Urothelium cell line (cell line): ENCODE results near the gene NPPA.
A peak's percentile ranks its signal among the peaks of the same experiment; 100 is the strongest.
"Not testable (repeated sequence)": the region's sequence is repeated elsewhere in the genome, so short reads cannot be mapped to it uniquely, and the experiment has no call there.

Experiments used
- DNase-seq: peaks from one replicate; pipeline ENCODE4 v3.0.0; 2011; ENCODE audit warnings: low spot score, mixed read lengths
- FAIRE-seq: peaks from 2 replicates; lab custom pipeline; 2011; peaks lifted over from hg19 to GRCh38; lab: Jason Lieb, UNC

The NPPA gene

DNA sequence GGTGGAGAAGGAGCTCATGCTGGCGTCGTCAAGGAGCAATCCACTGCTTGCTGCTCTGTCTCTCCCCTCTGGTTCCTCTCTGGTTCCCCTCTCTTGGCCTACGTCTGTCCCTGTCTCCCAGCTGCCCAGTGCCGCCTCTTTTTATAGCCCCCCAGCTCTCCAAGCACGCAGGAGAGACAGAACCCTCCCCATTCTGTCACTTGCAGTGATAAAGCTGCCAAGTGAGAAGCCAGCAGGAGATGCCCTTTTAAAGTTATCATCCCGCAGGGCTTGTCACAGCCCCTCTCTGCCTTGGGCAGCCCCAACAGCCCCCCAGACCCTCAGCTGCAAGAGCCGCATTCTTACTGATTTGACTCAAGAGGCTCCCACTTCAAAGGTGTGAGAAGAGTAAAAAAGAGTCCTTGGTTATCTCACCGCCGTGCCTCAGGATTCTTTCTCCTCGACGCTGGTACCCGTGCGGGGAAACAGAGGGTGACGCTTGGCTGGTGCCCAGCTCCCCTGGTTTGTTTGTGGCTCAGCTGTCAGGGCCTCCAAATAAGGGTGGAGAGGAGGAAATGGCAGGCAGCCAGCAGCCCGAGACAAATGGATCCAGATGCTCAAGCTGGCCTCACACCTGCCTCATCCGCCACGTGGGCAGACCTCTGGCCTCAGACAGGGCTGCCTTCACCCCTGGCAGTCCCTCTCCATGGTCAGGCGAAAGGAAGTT lies at the start of gene NPPA:
NPPA (minus strand) TSS at position 117 of the 706 bp plus-strand sequence; CDS start at position 18, 99 bp downstream.
- no peak for FAIRE-seq
- DNase-seq = no peak

DNA sequence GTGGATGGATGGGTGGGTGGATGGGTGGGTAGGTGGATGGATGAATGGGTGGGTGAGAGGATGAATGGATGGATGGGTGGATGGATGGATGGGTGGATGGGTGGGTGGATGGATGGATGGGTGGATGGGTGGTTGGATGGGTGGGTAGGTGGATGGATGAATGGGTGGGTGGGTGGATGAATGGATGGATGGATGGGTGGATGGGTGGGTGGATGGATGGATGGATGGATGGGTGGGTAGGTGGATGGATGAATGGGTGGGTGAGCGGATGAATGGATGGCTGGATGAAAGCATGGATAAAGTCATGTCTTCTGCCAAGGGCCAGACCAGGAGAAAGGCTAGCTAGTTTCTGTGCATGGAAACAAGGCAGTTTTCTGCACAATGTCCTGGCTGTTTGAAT lies 46.9 kb upstream of the NPPA start:
- not testable (repeated sequence) for DNase-seq
- FAIRE-seq = peak; percentile 53

DNA sequence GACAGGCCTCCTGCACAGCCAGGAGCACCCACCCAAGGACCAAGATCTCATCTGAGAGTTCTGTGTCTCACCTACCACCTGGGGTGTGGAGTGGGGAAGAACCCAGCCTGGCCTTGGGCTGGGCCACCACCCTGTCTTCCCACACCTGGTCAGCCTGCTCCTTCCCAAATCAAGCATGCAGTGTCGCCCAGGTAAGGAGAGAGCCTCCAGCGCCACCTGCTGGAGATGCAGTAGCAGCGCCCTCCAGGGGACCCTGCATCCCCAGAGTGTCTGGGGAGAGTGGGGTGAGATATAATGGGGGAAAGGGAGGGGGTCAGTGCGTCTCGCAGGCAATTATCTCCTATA lies 46.3 kb upstream of the NPPA start:
- peak; percentile 70 for FAIRE-seq
- peak; percentile 79 for DNase-seq

DNA sequence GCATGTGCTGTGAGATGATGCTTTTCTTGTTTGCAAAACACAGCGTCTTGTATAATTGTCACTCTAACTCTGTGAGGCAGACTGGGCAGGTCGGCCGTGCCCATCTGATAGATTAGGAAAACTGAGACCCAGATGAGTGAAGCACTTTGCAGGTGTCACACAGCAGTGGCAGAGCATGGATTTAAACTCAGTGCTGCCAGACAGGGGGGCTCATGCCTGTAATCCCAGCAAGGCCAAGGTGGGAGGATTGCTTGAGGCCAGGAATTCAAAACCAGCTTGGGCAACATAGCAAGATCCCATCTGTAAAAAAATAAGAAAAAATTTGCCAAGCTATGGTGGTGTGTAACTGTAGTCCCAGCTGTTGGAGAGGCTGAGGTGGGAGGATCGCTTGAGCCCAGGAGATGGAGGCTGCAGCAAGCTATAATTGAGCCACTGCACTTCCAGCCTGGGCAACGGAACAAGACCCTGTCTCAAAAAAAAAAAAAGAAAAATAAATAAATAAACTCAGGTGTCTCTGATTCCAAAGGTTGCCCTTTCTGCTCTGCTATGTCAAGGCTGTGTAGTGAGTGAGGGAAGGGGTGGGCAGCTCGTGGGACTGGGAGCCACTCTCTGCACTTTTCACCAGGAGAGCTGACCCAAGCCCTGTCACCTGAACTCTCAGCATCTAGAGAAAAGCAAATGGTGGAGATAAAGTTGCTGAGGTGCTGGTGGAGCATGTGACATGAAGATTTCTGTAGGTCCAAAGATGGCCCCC lies 44.0 kb upstream of the NPPA start:
- FAIRE-seq = no peak

DNA sequence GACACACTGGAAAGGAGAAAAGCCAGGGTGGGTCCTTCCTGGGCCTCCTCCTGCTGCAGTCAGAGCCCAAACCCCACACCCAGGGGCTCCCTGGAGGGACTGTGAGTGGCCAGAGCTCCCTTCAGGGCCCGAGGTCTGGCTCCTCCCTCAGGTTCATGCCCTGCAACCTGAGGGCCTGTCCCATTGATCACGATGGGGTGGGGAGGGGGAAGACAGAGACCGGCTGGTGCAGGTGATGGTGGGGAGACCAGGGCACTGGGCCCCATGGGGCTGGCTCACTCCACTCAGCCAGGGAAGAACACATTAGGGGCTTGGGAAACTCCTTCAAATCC lies 41.3 kb upstream of the NPPA start:
- FAIRE-seq (no peak), DNase-seq (no peak)

More for the DNA sequence above, 44.0 kb upstream of the NPPA start:
- DNase-seq = no peak

DNA sequence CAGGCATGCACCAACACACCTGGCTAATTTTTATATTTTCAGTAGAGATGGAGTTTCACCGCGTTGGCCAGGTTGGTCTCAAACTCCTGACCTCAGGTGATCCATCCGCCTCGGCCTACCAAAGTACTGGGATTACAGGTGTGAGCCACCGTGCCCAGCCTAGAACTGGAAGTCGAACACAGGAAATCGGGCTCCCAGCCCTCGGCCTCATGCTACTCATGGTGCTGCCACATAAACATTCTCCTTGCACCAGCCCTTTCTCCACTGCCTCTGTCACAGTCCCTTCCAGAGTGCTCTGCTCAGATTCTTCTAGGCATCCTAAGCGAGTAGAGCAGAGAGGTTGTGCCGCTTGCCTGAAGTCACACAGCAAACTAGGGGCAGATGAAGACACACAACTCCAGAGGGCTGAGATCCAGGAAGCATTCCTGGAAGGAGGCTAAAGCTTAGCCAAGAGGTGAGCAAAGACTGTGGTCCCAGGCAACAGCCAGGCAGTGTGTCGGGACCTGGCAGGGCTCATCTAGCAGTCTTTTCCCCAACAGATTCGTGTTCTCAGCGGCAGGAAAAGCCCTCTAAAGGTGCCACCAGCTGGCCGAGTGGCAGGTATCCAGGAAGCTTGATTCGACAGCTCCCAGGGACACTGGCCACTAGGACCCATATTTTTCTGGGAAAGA lies 40.8 kb upstream of the NPPA start:
- FAIRE-seq (no peak), DNase-seq (no peak)

DNA sequence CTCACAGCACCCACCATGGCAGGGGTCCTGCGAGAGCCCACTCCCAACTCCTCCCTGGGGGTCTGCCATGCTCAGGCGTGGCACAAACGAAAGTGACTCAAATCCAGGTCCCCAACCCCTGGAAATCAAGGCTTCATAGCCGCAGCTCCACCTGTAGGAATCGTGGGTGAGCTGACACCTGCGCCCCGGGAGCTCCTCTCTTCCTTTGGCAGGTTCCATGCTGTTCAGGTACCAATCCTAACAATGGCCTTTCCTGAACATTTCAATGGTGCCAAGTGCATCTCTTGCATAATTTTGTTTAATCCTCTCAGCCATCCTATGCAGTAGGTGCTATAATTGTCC lies 40.1 kb upstream of the NPPA start:
- no peak for FAIRE-seq
- no peak for DNase-seq

DNA sequence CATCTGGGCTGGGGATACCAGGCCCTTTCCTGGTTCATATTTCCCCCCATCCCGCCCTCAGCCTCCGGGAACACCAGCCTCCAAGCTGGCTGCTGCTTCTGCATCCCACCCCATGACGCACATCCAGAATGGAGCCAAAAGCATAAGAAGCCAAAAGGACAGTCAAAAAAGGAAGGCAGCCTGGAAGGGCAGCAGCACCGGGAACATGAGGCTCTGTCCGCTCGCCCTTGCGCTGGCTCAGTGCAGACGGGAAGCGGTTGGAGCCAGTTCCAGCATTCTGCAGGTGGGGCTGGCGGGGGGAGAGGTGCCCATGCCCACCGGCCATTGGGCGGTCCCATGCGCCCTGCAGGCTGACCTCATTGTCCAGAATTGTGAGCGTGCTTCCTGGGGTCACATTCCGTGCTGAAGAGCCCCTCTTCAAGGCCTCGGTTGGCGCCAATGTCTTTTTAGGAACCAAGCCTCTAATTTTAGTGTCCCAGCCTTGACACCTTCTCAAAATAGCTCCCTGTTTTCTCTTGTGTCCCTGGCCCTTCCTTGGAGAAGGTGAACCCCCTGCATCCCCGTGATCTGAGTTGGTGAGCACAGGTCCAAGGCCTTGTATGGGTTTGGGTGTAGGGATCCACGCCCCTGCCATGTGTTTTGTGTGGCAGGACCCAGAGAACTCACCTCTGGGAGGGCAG lies 39.5 kb upstream of the NPPA start:
- DNase-seq = no peak
- no peak for FAIRE-seq

DNA sequence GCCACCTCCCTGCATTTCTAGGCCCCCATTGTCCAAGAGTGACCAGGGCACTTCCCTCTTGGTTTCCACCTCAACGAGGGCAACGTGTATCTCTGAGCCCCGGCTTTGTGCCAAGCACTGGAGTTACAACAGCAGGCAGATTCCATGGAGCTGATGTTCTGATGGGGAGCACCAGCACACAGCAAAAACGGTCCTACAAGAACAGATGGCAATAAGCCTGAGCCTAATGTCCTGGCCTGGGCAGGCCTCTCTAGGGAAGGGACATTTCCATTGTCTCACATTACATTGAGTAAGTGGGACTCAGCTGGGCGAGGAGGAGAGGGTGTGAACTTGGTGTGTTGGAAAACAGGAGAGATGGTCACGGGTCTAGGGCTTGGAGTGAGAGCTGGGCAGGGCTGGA lies 38.3 kb upstream of the NPPA start:
- no peak for DNase-seq
- no peak for FAIRE-seq

DNA sequence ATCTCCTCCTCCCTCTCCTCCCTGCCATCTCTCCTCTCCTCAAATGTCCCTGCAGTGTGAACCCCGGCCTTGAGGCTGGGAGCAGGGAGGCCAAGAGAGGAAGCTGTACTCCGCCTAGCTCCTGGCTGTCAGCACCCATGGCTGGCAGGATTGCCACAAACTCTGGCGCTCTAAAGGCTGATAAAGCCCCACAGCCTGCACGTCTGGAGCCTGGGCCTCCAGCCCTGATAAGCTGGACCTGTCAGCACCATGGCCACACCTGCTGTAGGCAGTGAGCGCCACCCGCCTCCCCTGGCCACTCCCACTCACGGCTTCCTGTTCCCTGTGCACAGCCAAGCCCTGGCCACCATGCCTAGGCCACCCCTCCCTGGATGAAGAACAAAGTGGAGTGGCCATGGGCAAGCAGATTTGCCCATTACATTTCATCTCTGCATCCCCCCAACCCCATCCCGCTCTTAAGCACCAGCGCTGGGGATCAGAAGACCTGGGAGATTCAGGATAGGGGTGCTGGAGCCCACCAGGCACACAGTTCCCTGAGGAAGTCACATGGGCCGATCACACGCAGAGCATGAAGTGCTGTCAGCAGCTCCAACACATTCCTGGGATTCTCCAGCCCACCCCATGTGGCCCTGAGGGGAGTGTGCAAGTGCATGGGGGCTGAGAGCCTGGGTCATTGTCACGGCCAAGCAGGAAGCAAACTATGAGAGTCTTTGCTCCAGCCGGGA lies 35.4 kb upstream of the NPPA start:
- DNase-seq = no peak
- no peak for FAIRE-seq

DNA sequence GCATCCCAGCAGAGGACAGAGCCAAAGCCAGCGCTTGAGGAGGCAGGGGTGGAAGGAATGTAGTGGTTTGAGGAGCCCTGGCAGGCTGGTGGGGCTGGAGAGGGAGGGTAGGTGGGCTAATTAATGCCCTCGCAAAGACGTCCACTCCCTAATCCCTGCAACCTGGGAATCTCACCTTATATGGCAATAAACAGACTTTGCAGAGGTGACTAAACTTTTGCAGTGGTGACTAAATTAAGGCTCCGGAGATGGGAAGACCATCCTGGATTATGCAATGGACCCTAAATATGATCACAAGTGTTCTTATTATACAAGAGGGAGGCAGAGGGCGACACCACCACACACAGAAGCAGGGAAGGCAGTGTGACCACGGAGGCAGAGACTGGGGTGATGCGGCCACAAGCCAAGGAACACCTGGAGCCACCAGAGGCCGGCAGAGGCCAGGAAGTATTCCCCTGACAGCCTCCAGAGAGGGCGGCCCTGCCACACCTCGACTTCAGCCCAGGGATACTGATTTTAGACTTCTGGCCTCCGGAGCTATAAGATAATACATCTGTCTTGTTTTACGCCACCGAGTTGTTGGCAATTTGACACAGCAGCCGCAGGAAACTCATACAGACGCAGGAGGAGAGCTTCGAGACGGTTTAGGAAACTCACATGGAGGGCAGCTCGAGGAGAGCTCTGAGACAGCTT lies 34.3 kb upstream of the NPPA start:
- FAIRE-seq (no peak), DNase-seq (no peak)

DNA sequence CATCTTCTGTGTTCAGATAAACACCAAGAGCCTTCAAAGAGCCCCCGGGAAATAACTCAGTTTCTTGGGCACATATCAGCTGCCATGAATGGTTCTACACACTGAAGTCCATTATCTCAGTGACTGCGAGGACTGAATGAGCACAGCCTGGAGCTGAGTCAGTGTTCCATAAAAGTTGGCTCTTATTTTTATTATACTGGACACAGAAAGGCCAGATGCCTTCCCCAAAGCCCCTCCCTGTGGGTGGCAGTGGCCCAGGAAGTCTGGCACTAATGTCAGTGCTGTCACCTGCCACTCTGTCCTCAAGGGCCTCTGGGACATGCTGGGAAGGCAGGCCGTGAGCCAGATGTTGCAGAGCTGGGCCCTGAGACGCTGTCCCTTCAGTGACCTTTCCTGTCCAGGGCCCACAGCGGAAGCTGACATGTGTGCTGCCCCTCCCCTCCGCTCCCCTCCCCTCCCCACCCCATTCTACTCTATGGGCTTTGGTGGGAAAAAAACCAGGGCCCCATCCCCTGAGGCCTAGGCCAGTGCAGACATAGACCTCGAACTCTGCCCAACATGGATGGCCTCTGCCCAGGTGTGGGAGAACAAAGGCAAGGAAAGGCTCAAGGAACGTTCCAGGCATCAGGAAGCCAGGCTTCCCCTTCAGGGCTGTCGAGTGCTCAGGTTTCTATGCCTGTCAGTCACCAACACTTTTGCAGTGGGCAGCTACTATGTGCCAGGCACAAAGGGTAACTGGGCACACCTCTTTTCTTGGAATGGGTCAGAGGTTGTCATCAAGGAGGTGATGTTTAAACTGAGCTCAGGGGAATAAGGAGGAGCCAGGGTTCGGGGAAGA lies 33.5 kb upstream of the NPPA start:
- DNase-seq (no peak), FAIRE-seq (no peak)

DNA sequence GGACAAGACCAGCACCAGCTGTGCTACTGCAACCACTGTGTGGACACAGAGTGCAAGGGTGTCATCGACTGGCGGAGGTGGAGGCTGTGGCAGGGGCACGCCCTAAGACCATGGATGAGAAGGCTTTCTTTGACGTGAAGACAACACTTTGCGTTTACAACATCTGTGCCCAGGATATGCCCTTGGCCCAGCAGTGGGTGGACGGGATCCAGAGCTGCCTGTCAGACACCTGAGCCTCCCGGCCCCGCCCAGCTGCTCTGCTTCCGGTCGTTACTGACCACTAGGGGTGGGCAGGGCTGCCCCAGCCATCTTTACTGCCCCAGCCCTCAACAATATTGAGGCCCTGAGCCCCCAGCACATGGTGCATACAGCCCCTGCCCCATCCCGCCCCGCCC lies 32.6 kb upstream of the NPPA start:
- DNase-seq (no peak), FAIRE-seq (peak; percentile 63)

DNA sequence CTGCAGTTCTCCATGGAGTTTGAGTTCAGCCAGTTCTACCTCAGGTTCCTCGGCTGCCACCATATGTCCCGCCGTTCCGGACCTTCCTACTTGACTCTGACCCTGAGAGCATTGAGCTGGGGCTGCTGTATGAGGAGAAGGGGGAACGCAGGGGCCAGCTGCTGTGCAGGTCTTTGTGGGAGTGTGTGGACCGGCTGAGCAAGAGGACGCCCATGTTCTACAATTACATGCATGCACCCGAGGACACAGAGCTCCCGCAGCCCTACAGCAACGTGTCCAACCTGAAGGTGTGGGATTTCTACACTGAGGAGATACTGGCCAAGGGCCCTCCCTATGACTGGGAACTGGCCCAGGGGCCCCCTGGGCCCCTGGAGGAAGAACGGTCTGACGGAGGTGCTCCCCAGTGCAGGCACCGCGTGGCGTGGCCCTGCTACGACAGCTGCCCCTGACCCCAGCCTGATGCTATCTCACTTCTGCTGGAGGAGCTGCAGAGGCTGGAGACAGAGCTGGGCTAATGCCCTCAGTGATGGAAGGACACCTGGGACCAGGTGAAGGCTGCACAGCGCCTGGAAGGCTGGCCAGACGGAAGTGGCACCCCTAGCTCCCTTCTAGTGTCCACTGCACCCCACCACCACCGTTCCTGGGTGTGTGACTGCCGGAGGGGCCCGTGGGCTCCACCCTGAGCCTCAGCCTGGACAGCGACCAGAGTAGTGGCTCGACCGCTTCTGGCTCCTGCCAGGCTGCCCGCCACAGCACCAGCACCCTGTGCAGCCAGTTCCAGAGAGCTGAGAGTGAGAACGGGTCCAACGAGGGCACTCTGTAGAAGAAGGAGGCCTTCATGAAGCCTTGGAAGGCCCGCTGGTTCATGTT lies 32.0 kb upstream of the NPPA start:
- FAIRE-seq = no peak
- no peak for DNase-seq

DNA sequence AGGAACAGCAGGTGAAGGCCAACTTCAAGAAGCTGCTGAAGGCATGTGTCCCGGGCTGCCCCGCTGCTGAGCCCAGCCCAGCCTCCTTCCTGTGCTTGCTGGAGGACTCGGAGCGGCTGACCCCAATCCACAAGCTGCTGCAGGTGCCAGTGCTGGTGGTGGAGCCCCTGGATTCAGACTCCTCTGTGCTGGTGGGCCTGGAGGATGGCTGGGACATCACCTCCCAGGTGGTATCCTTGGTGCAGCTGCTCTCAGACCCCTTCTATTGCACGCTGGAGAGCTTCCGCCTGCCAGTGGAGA lies 31.3 kb upstream of the NPPA start:
- DNase-seq = no peak
- FAIRE-seq = no peak

DNA sequence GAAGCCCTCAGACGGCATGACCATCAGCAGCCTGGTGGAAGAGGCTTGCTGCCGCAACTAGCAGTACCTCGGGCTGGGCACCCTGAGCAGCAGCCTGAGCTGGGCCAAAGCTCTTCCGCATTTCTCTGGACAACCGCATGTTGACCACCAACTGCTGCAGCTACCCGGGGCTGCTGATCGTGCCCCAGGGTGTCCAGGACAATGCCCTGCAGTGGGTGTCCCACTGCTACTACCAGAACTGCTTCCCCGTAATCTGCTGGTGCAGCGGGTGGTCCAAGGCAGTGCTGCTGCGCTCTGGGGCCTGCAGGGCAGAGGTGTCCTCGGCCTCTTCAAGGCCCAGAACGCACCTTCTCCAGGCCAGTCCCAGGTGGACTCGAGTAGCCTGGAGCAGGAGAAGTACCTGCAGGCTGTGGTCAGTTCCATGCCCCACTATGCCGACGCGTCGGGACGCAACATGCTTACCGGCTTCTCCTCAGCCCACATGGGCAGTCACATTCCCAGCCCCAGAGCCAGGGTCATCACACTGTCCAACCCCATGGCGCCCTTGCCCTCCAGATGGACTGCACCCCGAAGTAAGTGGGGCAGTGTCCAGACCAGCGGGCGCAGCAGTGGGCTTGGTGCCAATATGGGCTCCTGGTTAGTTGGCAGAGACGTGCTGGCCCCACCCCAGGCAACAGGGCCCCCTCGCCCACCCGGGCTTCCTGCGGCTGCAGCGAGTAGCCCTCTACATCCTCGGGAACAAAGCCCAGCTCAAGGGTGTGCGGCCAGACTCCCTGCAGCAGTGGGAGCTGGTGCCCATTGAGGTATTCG lies 30.7 kb upstream of the NPPA start:
- FAIRE-seq = no peak

DNA sequence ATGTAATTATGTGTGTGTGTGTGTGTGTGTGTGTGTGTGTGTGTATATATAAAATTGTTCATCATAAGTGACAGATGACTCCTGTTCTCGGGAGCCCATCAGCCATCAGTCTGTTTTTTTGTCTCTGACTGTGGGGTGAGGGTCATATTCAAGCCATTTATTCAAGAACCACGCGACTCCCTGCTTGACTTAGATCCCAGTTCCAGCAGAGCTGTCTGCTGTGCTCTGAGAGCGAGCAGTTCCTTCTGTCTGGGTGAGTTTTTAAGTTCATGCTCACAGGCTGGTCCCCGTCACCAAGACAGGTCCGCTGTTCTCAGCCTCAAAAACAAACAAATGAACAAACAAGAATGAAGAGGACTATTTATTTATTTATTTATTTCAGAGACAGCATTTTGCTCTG lies 29.5 kb upstream of the NPPA start:
- FAIRE-seq (no peak), DNase-seq (no peak)

More for the DNA sequence above, 30.7 kb upstream of the NPPA start:
- DNase-seq = no peak

DNA sequence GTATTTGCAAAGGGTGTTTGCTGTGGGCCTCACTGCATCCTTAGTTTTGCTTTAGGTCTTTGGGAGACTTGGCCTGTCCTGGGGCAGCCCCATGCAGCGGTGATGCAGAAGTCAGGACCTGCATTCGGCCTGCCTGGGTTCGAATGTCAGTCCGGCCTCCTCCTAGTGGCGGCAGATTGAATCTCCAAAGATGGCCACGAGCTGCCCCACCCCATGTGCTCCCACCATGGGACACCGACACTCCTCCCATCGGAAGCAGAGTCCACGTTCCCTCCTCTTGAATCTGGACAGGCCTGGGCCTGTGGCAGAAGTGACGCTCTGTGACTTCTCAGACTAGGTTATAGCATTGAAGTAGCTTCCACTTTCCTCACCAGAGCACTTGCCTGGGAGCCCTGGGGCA lies 27.5 kb upstream of the NPPA start:
- DNase-seq (no peak), FAIRE-seq (no peak)
